ENCODE results near the gene GPHA2.
A peak's percentile ranks its signal among the peaks of the same experiment; 100 is the strongest.
"Not testable (repeated sequence)": the region's sequence is repeated elsewhere in the genome, so short reads cannot be mapped to it uniquely, and the experiment has no call there.

The GPHA2 gene, protein sequence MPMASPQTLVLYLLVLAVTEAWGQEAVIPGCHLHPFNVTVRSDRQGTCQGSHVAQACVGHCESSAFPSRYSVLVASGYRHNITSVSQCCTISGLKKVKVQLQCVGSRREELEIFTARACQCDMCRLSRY

DNA sequence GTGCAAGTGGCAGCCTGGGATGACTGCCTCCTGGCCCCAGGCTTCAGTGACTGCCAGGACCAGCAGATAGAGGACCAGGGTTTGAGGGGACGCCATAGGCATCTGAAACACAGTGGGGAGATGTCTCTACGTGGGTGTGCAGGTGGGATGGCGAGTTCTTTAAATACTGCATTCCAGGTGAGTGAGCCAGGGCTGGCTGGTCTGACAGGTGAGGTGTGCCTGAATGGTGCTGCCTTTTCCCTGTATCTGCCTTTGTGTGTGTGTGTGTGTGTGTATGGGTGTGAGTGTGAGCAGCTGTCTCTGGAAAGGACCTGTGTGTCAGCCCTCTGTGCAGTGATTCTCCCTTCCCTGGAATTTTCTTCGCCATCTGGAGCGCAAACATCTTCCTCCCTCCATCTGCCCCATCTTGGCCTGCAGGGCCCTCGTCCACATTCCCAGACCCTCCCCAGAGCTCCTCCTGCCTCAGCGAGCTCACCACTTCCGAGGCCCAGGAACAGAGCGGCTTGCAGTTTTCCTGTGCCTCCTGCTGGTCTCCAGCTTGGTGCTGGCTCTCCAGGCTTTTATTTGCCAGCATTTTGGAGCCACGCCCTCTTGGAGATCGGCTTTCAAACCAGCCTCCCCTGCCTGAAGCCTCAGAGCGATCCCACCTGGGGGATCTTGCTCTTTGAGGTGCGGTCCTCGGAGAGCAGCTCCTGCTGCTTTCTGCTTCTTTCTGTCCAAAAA is at the start of gene GPHA2:
TSS of gene GPHA2 (minus strand) at position 535 of the 723 bp plus-strand sequence. CDS start at position 102, 433 bp downstream.
- no peak for DNase-seq

DNA sequence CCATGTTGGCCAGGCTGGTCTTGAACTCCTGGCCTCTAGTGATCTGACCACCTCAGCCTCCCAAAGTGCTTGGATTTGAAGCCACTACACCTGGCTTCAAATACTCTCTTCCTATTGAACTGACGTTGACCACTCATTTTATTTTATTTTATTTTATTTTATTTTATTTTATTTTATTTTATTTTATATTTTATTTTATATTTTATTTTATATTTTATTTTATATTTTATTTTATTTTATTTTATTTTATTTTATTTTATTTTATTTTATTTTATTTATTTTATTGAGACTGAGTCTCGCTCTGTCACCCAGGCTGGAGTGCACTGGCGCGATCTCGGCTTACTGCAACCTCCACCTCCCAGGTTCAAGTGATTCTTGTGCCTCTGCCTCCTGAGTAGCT is 47.6 kb upstream of the GPHA2 start:
- not testable (repeated sequence) for DNase-seq

DNA sequence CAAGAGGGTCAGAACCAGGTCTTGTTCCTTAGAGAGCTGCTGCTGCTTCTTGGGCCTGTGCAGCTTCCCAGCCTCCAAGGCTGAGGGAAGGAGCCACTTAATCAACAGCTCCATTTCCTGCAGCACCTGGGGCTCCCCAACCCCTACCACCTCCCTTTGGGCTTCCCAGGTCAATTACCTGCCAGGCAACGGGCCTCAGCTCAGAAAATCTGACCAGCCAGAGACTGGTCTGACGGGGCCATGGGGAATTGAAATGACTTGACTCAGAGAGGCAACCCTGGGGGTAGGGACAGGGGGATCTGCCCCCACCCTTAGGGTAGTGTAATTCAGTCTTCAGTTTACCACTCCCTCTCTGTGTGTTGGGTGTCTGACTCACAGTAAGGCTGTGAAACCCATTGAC is 41.0 kb upstream of the GPHA2 start:
- DNase-seq, result no peak

DNA sequence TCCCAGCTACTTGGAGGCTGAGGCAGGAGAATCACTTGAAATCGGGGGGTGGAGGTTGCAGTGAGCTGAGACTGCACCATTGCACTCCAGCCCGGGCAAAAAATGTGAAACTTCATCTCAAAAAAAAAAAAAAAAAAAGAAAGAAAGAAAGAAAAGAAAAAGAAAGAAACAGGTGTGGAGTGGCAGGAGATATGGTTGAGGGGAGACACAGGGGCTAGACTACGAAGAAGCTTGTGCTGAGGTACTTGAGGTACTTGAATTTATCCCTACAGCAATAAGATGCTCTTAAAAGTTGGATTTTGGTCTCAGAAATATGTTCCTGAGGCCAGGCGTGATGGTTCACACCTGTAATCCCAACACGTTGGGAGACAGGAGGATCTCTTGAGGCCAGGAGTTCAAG is 38.4 kb upstream of the GPHA2 start:
- DNase-seq, result no peak

DNA sequence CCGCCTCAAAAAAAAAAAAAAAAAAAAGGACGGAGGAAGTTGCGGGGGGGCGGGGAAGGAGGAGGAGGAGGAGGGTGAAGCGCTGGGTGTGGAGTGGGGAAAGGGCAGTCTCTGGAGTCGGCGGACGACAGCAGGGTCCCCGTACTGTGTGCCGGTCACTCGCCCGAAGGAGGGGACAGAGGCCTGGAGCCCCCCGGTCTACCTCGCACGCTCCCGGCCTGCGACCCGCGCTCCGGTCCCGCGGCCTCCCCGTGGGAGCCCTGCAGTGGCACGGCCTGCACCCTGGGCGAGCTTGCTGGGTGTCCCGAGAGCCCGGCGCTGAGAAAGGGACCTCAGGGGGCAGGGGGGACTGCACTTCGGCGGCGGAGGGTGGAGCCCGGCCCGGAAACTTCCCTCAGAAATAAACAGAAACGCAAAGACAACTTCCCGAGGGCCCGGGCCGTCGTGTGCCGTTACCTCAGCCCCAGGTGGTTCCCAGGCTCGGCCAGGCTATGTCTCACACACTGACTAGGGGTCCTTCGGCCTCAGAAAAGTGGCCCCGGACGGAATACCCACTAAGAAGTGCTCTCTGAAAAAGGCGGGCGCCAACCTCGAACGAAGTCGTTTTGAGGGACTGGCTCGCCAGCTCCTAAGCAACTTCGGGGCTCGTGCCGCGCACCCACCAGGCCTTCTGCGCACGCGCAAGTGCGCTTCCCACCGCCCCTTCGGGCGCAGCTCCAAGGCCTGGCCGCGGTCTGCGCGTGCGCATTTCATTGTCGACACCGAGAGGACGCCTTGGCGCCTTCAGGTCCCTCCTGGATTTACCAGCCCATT is 35.9 kb upstream of the GPHA2 start, which contains the start of gene MAJIN:
TSS of gene MAJIN (minus strand) at position 688 of the 813 bp plus-strand sequence. CDS start 12,703 bp downstream, outside the sequence.
- peak; percentile 95 for DNase-seq

DNA sequence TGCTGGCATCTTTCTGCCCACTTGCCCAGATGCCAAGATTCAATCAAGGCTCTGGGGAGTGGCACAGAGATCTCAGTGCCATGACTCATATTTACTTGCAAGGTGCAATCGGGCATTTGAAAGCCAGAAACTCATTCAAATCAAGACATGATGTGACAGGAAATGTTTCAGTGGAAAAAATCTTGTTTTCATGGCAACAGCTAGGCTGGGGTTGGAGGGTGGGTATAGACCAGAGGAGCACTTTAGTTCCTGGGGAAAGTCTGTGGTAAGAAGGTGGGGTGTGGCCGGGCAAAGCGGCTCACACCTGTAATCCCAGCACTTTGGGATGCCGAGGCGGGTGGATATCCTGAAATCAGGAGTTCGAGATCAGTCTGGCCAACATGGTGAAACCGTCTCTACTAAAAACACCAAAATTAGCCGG is 35.0 kb upstream of the GPHA2 start:
- peak; percentile 51 for DNase-seq

DNA sequence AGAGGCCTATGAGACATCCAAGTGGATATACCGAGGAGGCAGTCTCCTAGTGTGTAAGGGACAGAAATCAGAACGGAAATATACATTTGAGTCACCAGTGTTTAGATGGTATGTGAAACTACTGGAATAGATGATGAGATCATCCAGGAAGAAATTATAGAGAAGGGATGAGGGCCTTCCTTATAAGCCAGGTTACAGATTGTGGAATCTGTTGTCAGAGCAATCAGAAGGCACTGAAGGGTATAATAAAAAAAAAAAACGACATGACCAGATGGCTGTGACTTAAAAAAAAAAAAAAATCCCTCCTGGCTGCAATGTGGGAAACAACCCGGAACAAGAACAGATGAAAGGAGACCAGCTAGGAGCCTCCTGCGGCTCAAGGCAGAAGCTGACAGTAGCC is 33.5 kb upstream of the GPHA2 start:
- no peak for DNase-seq

DNA sequence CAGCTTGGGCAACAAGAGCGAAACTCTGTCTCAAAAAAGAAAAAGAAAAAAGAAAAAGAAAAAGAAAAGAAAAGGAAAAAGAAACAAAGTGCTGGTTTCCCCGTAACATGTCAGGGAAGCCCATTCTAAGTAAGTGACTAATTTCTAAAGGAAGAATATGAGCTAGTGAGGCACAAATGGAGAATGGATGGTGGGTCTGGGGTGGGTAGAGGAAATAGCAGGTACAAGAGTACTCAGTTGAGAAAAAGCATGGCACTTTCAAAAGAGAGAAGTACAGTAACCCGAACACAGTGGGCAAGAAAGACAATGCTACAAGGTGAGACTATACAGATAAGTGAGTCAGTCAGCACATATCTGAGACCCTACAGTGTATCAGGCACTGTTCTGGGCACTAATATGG is 31.7 kb upstream of the GPHA2 start:
- peak; percentile 16 for DNase-seq

DNA sequence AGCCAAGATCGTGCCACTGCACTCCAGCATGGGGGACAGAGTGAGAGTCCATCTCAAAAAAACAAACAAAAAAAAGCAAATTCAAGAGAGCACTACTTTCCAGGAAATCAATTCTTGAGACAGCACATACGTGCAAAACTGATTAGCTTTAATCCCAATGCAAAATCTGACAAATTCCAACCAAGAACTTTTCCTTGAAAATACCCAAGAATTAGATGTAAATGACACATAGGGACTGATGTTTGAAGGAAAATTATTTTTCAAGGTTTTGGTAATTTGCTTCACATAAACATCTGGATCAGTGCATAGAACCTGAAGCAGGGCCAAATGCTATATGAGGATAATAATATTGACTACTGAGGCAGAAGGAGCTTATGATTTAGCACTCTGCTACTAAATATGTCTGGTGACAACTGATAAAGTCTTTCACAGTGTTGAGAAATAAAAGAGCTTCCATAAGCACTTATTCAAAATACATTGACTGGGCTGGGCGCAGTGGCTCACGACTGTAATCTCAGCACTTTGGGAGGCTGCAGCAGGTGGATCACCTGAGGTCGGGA is 27.5 kb upstream of the GPHA2 start:
- no peak for DNase-seq

DNA sequence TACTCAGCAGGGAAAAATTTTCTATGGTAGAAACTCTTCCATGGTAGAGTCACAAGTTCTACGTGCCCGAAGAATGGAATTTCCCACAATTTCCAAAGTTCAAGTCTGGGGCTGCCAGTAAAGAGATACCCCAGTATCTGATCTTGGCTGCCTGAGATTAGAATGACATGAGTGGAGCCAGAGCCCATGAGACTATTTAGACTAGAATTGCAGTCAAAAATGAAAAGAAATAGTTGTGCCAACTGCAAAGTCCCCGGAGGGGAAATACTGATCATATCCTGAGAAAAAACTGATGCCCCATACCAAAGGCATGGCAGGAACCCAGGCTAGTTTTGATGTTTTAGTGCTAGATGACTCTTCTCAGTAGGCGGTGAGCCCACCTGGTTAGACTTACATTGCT is 25.0 kb upstream of the GPHA2 start:
- DNase-seq, result no peak

DNA sequence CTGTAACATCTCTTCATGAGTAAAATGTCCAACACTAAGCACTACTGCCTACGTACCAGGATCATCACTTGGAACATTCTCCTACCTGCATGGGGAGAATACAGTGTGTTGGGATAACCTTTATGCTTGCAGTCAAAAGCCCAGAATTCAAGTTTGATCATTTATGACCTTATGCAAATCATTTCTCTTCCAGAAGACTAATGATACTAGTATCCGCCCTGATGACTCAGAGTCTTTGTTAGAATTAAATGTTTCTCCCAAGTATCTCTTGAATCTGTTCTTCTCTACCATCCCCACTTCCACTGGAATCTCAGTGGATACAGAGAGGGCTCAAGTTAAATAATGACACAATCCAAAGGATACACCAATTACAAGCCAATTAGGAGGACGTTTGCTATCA is 23.8 kb upstream of the GPHA2 start:
- no peak for DNase-seq

DNA sequence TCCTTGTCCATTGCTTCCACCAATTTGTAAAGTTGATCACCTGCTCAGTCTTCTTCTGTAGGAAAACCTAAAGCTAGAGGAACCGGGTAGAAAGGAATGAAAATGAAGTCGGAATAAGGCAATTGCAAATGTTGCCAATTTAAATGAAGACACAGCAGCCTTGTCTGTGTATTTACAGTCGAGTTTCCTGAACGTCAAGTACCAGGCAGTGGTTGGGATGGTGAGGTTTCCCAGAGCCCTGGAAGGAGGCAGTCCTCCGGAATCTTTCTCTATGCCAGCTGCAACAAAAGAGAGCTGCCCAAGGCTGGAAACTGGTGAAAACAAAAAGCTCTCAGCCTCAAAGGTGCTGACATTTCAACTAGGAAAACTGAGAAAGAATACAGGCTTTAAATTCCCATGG is 18.5 kb upstream of the GPHA2 start:
- DNase-seq, result no peak

DNA sequence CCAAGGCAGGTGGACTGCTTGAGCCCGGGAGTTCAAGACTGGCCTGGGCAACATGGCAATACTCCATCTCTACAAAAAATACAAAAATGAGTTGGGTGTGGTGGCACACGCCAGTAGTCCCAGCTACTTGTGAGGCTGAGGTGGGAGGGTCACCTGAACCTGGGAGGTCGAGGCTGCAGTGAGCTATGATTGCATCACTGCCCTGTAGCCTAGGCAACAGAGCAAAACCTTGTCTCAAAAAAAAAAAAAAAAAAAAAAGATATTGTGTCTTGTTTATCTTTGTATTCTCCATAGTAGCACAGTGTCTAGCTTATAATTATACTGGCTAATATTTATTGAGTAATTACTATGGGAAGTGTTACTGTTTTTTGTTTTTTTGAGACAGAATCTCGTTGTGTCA is 15.8 kb upstream of the GPHA2 start:
- no peak for DNase-seq

DNA sequence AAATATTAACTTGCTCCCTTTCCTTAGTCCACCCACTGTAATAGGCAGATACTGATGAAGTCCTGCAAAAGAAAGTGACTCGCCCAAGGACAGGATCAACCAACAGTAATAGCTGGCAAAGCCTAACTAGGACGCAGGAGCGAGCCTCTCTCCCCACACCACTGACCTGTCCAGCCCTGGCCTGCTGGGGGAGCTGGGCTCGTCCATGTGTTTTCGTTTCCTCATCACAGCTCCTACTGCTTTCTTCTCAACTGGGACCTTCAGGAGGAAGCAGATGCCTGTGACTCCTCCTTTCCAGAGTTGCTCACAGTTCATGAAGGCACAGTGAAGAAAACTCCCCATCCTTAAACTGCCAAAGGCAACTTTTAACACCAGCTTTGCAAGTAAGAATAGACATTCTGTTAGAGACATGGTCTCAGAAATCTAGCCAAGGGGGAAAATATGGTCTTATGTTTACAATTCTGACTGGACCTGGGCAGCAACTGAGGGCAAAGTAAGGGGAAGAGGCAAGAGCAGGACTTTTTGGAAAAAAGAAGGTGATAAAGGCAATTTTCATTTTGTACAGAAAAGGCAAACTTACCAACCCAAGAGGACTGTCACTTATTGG is 11.6 kb upstream of the GPHA2 start:
- DNase-seq, result no peak

DNA sequence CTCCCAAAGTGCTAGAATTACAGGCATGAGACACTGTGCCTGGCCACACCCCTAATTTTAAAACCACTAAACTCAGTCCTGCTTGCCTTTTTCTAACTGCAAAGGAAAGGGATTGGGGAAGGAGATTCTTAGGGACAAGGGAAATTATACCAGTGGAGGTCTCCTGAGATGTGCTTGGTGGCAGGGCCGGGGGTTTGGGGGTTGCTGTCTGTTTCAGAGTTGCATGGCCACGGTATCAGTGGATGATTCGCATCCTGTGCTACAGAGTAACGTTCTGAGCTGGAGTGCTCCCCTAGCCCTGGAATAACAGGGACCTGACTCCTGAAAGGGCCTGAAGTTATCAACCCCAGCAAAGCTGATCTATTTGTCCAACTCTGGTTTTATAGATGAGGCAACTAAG is 846 bp upstream of the GPHA2 start:
- DNase-seq, result no peak

DNA sequence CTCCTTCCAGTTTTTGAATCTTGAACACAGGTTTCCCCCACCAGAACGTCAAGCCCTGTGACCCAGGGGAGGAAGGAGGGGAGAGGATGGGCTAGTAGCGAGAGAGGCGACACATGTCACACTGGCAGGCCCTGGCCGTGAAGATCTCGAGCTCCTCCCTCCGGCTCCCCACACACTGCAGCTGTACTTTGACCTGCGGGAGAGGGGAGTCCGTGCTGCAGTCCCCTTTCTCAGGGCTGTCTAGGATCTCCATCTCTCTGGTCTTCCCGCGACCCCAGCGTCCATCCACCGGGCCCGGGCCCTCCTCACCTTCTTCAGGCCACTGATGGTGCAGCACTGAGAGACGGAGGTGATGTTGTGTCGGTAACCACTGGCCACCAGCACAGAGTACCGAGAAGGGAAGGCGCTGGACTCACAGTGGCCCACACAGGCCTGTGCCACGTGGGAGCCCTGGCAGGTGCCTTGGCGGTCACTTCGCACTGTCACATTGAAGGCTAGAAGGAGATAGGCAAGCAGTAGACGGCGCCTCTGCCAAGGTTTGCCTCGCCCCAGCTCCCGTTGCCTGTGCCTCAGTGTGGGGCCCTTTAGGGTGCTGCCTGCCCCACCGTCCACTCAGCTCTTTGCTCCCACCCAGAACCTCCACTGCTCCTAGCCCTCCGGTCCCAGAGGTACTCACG is 873 bp downstream of the GPHA2 start:
- no peak for DNase-seq

DNA sequence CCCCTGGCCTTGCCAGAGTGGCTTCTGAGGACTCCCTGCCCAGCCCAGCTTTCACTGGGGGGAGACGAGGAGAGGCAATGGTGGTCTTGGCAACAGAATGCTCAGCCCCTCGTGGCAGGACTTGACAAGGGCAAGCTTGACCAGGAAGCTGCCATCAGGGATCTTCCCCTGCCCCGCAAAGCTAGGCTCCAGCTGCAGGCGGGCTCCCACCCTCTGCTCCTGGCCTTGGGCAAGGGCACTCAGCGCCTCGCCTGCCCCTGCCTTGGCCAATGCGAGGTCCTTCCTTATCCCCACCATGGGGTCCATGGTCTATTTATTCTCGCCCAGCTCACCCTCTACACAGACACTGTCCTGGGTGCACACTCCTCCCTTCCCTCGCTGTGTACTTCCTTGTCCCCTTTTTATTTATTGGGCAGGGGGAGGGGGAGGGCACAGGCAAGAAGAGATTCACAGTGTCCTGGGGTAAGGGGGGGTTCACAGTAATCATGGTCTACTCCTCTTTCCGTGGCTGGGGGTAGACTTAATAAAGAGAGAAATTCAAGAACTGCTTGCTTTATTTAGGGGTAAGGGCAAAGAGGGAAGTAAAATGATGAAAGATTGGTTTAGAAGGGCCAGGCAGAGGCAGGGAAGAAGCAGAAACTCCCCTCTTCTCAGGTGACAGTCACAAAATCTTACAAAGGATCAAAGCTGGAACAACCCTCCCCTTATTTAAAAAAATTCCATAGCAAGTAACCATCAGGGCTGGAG is 1.6 kb downstream of the GPHA2 start:
- no peak for DNase-seq

DNA sequence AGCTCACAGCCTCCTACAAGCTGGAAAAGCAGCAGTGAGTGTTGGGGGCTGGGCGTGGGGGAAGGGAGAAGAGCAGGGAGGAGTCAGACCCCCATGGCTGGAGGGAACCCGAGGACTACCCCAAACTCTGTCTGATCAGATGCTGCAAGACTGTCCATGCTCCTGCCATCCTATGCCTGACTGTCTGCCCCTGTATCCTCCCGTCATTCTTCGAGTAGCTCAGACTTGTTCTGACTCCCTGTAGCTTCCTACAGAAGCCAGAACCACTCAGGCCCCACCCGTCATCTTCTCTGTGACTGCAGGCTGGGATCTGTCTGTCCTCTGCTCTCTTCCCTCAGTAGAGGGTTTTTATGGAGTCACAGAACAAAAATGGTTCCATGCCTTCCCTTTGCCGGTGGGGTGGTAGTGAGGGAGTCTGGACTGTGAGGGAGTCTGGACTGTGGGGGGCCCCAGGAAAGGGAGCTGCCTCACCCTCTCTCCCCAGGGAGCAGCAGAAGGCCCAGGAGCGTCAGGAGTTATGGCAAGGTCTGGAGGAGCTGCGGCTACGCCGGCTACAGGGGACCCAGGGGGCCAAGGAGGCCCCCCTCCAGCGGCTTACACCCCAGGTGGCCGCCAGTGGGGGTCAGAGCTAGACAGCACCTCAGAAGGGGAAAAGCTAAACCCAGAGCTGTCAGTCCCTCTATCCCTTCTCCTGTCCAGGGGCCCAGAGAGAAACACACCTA is 2.3 kb downstream of the GPHA2 start:
- DNase-seq, result no peak

DNA sequence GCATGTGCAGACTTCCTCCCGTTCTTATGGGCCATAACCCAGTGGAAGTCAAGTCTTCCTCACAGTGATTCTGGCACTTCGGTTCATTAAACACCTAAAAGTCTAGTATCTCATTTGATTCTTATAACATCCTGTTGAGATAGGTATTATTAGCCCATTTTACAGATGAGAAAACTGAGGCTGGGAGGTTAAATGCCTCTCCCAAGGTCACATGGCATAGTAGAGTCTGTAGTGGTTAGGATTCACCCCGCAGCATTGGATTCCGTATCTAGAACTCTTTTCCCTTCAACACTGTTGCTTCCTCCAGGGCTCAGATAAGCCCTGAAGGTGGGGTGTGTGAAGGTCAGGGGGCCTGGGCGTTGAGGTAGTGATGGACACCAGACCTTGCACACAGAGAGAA is 3.4 kb downstream of the GPHA2 start:
- no peak for DNase-seq

DNA sequence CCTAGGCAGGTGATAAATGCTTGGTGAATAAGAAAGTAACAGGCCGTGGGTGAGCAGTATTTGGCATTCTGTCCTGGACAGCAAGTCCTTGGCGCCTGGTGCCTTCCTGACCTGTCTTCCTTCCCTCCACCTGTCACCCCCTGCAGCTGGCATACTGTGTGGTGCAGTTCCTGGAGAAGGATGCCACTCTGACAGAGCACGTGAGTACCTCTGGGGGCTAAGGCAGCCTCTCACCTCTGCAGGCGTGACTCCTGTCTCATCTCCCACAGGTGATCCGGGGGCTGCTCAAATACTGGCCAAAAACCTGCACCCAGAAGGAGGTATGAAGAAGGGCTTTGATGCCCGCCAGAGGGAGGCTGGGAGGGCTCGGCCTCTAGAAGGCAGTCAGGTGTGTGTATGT is 4.4 kb downstream of the GPHA2 start:
- DNase-seq, result no peak

DNA sequence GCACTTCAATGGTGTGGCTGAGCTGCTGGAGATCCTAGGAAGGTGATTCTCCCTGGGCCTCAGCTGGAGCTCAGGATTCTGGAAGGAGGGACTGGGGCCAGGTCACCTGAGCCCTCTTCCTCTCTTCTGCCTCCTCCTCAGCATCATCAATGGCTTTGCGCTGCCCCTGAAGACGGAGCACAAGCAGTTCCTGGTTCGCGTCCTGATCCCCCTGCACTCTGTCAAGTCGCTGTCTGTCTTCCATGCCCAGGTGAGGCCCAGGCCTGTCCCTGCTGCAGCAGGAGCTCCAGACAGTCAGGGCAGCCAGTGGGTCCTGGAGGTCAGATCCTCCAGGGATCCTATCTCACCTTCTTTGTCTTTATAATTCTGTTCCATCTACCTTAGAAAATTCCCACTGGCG is 5.4 kb downstream of the GPHA2 start:
- no peak for DNase-seq

Data from stimulated activated CD4-positive, alpha-beta T cell treated with anti-CD3 and anti-CD28 coated beads, Interleukin-15, amount 100 ng/mL, for 24 hours (primary cell).